ENCODE data around the gene TPPP3.
A peak's percentile ranks its signal among the peaks of the same experiment; 100 is the strongest.

Gene TPPP3

DNA sequence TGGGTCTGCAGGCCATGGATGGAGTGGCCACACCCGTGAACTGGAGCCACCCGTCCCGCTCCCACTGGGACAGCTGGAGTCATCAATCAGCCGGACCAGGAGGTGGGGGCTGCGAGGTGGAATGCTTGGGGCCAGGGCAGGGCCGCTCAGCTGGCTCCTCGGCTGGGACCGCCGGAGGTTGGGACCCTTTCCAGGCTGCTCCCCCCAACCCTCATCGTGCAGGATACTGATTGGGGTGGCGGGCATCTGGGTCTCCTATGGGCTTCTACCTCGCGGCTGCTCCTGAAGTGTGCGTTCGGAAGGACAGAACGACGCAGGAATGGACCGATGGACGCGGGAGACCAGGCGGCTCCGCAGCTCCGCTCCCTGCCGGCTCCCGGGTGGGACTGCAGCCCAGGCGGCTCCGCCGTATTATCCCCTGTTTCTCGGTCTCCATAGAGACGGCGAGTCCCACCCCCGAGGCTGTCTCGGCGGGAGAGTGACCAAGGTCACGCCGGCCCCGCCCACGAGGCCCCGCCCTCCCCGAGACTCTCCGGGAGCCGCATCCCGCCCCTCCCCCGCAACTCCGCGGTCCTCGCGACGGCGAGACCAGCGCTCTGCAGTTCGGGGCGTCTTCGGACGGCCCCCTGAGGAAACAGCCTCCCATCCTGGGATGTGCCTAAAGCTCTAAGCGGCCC is at the start of gene TPPP3:
Gene TPPP3, minus strand, starts transcription at position 388 of the 677 bp plus-strand sequence. CDS start 2,387 bp downstream, outside the sequence.
- DNase-seq = peak; percentile 42

DNA sequence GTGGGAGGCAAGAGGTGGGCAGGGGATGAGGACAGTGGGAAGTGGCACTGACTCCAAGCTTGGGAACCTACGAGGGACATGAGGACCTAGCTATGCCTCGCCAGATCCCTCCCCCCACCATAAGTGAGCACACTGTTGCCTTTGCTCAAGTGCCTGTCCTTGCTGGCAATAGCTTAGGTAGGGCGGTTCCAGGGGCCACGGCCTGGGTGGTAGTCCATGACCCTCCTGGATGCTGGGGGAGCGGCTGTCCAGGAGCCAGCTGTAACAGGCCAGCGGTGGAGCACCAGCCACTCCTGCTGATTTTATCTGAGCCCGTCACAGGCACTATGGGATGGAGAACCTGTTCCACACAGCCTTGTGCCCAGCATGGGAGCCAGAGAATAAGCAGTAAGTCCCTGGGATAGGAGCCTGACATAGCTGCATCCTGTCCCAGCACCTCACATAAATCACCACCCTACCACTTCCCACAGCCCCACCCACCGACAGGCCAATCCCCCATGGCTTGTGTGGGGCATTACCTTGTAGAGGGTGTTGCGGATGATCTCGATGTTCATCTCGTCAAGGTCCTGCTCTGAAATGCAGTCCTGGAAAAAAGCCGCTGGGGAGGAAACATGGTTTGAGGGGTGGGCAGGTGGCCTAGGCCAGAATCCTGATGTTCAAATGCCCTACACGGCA is 49.4 kb upstream of the TPPP3 start:
- DNase-seq = no peak

DNA sequence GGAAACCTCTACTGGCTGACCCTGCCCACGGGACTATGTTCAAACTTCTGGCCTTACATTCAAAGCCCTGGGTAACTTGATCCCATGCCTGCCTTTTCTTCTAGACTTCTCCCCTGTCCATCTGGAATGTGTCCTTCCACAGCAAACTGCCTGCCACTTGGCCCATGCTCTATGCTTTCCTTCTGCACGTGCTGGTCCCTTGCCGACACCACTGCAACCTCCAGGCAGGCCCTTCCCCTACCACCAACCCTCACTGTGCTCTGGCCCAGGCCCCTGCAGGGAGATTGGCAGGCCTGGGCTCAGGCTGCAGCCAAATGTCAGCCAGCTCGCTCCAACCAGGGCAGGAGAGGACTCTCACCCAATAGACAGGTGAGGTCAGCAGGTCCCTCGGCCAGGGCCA is 48.6 kb upstream of the TPPP3 start:
- DNase-seq = no peak

DNA sequence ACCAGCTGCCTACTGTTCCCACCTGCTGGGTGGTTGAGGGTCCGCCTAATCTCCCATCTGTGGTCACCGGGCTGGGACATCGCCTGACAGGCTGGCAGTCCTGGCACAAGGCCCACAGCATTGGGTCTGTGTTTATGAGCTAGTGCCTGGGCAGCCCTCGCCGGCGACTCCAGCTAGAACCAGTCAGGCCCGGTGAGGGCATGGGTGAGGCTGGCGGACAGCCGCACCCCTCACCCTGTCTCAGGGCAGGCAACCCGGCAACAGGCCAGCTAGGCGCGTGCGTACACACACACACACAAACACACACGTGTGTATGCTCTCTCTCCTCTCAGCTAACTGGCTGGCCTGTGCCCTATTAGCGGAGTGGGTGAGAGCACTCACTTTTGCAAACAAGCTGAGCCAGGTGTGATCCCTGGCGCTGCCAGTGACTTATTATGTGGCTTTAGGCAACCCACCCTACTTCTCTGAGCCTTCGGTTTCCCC is 48.0 kb upstream of the TPPP3 start:
- DNase-seq = no peak

DNA sequence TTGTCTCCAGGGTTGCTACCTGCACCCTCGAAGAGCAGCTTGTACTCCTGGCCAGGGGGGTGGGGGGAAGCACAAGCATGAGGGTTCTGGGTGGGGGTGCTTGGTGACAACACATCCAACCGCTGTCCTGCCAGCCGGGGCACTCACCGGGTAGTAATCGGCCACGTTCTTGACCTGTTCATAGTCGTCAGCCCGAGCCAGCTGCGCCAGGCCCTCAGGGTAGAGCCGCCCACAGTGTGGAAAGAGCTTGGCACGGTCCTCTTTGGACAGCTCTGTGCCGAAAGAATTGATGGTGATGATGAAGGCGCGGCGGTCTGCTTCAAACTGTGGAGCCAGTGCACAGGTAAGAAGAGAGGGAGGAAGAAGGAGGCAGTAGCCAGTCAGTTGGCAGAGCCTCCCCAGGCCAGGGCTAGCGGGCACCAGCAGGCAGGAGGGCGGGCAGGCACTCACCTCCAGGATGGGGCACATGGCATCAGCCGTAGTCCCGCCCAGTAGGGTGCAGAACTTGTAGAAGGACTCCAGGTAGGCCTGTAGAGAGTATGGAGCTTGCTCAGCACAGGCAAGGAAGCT is 45.6 kb upstream of the TPPP3 start:
- no peak for DNase-seq

DNA sequence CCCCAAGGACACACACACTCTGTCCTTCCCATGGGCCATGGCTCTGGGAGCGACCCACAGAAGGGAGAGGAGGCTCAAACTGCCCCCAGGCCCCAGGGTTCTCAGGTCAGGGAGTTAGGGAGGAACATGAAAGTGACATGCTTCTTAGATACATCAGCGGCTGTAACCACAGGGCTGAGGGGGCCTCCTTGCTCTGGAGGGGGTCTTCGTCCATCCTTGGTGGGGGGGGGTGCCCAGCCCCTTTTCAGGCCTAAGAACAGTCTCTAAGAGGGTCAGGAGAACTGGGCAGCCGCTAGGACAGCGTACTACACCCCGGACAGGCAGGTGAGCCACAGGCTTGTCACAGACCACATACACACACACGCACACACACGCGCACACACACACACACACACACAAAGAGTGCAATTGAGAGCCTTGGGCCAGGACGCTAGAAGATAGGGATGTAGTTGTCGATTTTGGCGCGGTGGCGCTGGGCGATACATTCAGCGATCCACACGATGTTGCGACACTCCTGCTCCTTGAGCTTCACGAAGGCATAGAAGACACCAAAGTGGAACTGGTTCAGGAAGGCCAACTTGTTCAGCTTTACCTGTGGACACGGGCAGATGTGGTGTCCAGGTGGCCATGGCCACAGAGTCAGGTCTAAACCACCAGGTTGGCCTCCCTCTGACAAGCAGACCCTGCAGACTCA is 44.9 kb upstream of the TPPP3 start:
- DNase-seq = no peak

DNA sequence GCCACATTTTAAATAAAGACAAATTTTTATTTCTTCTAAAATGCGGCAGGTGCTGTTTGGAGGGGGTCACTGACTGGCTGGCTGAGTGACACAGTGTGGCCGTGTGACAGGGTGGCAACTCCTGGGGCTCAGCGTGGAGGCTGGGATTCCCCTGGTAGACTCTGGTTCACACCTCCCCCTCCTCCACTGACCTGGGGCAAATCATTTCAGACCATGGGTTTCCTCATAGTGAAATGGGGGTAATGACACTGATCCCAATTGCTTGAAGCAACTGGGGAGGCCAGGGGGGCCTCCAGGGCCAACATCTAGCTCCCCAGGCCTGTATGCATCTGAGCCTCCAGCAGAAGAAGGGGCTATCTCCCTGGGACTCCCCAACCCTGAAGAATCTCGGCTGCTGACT is 44.2 kb upstream of the TPPP3 start:
- peak; percentile 60 for DNase-seq

DNA sequence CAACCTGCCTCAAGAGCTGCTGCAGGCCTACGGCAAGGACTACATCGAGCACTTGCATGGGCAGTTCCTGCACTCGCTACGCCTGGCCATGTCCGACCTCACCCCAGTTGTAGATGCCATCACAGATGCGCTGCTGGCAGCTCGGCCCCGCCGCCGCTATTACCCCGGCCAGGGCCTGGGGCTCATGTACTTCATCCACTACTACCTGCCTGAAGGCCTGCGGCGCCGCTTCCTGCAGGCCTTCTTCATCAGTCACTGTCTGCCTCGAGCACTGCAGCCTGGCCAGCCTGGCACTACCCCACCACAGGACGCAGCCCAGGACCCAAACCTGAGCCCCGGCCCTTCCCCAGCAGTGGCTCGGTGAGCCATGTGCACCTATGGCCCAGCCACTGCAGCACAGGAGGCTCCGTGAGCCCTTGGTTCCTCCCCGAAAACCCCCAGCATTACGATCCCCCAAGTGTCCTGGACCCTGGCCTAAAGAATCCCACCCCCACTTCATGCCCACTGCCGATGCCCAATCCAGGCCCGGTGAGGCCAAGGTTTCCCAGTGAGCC is 43.4 kb upstream of the TPPP3 start:
- DNase-seq = no peak

DNA sequence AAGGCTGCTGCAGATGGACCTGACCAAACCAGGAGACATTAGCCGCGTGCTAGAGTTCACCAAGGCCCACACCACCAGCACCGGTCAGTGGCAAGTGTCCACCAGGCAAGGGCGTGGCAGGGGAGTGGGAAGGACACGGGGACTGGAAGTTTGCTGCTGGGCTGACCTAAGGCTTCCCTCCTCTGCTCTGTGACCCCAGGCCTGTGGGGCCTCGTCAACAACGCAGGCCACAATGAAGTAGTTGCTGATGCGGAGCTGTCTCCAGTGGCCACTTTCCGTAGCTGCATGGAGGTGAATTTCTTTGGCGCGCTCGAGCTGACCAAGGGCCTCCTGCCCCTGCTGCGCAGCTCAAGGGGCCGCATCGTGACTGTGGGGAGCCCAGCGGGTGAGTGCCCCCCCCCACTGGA is 42.5 kb upstream of the TPPP3 start:
- no peak for DNase-seq

DNA sequence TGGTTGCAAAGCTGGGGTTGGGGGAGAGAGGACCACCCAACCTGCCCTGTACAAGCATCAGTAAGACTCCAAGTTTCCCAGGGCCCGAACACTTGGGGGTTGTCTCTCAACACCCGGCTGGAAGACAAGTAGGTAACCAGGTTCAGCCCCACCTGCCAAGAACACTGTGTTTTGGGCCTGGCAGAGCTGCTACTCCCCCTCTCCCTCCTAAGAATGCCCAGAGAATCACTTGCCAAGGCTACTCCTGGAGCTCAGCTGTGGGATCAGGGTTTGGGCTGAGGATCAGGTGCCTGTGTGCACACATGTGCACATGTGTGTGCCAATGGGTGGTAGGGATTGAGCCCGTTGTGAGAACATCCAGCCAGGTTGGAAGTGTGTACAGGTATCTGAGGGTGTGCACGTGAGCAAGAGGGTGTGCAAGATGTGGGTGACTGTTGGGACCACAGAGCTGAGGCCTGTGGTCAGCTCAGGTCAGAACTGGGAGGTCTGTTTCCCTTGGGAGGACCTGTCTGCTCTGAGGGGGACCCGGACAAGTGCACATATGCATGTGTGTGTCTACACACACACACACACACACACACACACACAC is 39.9 kb upstream of the TPPP3 start:
- DNase-seq = no peak

DNA sequence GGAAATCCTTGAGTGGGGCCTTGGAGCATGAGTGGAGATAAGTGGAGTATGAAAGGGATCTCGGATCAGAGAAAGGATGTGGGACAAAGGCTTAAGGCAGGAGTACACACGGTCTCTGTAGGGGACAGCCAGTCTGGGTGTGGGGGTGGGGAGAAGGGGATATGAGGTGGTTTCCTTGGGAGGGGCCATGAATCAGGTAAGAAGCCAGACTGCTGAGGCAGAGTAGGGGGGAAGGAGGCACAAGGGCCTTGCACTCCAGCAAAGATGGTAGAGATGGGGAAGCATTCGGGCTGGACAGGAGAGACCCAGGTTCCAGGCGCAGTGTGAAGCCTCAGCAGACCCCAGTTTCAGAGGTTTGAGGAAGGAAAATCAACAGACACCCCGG is 39.2 kb upstream of the TPPP3 start:
- no peak for DNase-seq

DNA sequence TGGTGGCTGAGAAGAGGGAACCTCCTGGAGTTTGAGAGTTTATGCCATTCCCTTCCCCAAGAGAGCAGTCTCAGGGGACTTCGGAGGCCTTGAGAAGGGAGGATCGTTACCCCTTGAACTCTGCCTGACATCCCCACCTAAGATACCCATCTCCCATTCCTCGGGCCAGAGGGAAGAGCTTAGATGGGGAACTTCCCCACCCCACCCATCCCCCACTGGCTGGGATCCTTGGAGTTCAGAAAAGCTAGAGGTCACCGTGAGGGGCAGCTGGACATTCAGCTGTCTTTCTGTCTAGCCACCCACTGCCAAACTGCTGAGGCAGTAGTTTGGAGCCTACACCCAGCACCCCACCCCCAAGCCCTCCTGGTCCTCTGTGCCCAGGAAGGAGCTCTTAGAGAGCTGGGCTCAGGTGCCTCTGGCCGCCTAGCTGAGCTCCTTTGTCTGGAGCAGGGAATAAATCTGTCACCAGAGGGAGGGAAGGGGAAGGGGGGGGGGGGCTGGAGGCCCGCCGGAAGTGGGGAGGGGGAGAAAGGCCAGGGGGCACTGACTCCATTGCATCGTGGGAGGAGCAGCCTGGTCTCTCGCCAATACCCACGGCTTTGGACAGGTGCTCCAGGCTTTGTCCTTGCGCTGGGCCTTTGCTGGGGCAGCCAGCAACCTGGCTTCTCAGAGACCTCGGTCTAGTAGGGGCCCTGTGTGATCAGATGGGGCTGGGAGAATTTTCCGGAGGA is 38.6 kb upstream of the TPPP3 start:
- DNase-seq = no peak

DNA sequence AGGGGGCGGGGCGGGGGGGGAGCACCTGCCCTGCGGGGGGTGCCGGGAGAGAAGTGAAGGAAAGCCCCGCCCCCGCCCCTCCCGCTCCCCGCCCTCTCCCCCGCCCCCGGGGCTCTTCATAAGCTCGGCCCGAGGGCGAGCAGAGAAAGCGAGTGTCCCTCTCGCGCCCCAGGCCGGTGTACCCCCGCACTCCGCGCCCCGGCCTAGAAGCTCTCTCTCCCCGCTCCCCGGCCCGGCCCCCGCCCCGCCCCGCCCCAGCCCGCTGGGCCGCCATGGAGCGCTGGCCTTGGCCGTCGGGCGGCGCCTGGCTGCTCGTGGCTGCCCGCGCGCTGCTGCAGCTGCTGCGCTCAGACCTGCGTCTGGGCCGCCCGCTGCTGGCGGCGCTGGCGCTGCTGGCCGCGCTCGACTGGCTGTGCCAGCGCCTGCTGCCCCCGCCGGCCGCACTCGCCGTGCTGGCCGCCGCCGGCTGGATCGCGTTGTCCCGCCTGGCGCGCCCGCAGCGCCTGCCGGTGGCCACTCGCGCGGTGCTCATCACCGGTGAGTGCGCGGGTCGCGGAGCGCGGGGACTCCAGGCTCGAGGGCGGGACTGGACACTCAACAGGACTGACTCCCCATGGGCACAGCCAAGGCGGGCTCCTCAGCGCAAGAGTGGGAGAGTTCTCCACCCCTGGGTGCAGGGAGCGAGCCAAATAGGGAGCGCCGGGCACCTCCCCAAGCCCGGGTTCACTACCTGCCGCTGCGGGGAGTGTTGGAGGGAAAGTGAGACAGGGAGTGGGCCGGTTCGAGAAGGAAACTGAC is 37.9 kb upstream of the TPPP3 start, which contains the start of gene HSD11B2:
Gene HSD11B2, plus strand, starts transcription at position 145 of the 798 bp plus-strand sequence. Its CDS starts 128 bp downstream, at position 273.
- DNase-seq = no peak

DNA sequence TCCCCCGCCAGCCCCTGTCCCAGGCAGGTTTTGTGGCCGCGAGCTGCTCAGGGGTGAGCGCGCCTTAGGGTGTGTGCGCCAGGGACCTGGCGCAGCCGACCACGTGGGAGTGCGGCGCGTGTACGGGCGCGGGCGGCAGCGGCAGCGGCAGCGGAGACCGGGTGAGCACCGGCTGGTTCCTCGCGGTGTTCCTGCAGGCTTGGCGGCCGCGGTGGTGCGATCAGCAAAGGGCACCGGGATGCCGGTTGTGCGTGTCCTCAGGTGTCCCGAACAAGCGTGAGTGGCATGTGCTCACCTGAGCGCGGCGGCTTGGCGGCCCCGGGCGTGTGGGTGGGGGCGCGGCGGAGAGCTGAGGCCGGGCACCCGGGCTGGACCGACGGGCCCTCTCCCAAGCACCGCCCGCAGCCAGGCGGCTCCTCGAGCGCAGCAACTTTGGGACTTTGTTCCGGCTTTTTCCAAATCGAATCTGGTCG is 37.2 kb upstream of the TPPP3 start:
- DNase-seq = no peak

DNA sequence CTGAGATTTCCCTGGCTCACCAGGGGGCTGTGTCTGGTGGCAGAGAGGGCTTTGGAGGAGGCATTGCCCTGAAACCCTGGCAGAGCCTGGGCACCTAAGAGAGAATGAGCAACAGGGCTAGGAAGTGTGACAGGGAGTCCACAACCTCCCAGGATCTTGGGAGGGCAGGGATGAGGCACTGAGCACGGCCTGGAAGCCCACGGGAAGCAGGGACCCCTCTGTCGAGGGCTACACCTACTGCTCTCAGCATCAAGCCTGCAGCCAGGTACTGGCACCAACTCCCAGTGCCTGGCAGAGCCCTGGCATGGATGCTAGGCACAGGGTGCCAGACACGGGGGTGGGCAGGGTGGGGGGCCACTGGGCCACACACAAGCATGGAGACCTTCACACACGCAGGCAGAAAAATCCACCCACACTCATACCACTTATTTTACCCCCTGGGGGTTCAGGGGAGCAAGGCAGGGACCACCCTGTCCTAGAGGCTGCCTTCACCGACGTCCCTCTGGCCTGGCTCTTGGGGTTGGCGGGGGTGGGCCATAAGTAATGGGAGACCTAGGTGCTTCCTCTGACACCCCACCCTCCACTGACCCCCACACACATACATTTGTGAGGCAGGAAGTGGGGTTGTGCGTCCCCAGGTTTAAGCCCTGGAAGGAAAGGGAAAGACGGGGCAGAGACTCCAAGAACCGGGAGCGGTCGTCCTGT is 36.7 kb upstream of the TPPP3 start:
- no peak for DNase-seq

DNA sequence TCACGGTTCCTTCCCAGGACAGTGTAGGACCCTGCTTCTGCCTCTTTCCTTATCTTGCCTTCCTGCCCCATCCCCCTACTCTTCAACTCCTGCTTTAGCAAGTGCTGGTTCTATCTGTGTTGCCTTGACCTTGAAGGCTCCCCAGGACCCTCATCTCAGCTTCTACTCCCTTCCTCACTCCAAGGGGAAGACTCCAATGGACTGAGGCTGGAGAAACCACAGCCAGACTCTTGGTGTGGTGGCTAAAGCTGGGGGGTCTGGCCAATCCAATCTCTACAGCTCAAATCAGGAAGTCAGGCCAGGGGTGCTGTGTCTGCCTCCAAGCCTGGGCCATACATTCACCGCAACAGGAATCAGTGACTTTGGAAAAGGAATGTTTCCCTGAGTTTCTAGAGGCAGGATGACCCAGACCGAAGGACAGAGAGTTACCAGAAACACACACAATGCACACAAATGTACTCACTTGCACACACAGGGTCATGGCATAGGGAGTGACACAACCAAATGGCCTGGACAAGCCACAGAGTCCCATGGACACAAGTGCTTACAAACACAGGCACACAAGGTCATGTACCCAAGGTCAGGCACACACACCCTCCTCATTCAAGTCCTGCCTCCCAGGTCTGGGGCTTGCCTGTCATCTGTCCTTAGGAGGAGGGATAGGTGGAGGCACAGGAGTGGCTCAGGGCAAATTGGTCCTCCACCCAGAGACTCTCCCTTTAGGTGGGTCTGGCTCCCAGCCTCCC is 35.9 kb upstream of the TPPP3 start:
- no peak for DNase-seq

DNA sequence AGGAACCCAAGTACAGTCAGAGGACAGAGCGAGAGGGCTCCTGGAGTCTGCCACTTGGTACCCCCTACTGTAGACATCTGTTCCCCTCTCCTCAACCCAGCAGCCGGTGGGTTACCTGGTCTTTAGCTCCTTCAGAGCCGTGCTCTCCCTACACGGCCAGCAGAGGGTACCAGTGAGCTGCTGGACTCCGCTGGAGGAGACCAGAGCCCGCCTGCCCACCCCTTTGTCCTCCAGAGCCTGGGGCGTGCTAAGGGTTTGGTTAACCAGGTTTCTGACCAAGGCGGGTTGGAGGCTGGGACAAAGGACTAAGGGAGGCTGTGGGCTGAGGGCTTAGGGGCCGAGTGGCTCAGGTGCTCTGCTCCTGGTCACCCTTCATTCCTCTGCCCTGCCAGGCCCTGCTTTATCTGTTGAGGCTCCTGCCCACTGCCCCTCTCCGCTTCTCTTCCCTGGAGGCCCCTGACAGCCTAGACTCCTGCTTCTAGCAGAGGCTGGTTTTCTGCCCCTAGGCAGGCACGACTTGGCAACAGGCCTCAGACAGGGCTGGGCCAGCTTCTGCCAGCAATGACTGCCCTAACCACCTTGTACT is 34.9 kb upstream of the TPPP3 start:
- DNase-seq = peak; percentile 69

DNA sequence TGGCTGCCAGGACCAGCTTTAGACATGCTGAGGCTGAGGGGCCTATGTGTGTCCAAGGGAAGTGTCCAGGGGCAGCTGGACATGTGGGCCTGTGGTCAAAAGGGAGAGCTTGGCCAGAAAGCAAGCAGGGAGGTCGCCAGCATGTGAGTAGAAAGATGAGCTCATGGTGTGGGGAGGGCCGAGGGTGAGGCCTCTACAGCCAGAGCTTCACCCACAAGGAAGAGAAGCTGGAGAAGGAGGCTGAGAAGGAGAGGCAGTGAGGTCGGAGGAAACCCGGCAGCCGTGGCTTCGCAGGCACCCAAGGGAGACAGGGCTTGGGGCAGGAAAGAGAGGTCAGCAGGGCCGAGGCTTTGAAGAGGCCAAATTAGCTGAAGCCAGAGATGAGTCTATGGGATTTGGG is 33.7 kb upstream of the TPPP3 start:
- DNase-seq = no peak

DNA sequence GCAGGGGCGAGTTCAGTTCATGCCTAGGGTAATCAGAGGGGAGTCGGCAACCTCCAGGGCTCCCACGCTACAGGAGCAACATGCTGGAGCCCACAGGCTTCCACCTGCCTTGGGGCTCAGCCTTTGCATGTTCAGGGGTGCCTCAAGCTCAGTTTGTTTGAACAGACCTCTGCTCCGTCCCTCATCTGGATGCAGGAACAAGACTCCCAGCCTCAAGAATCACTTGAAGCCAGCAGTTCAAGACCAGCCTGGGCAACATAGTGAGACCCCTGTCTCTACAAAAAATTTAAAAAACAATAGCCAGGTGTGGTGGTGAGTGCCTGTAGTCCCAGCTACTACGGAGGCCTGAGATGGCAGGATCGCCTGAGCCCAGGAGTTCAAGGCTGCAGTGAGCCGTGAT is 32.7 kb upstream of the TPPP3 start:
- DNase-seq = no peak
